Head of caudate nucleus (tissue), 42 donors: ENCODE data around the gene YARS1.

Experiments used
- DNase-seq, 42 donors: peaks; one replicate each; pipeline versions ENCODE4 v3.0.0 to v3.0.0-alpha.2; 2020 to 2021; ENCODE audit warnings: mixed read lengths in 7 of 42
- intact Hi-C: fragments of 100-400 bp; cut with DNase I; formaldehyde crosslinking; loops from one replicate; pipeline ENCODE4 v1.15.0; 2022

The YARS1 gene

GRCh38 chr1:32755098-32755809 is 61.9 kb downstream of the YARS1 start:
- DNase-seq, result peak in 27 of 42 donors; percentile 10 to 73 (median 46)
- intact Hi-C loops, result no loop called here

GRCh38 chr1:32754317-32755097 is 62.7 kb downstream of the YARS1 start:
- DNase-seq, result peak in 40 of 42 donors; percentile 8 to 66 (median 40)

GRCh38 chr1:32753532-32754316 is 63.4 kb downstream of the YARS1 start:
- peak in 41 of 42 donors; percentile 14 to 84 (median 69) for DNase-seq
- intact Hi-C loops, result no loop called here

More at GRCh38 chr1:32754317-32755097, 62.7 kb downstream of the YARS1 start:
- intact Hi-C loops, result no loop called here

- no peak for DNase-seq
- intact Hi-C loops, result no loop called here
Measured at GRCh38 chr1:32749771-32750170, 67.4 kb downstream of the YARS1 start.

- no peak for DNase-seq
- intact Hi-C loops, result no loop called here
Measured at GRCh38 chr1:32749332-32749731, 67.8 kb downstream of the YARS1 start.

- intact Hi-C loops, result no loop called here
- DNase-seq, result no peak
Measured at GRCh38 chr1:32748926-32749325, 68.2 kb downstream of the YARS1 start.

- intact Hi-C loops, result no loop called here
- no peak for DNase-seq
Measured at GRCh38 chr1:32748348-32748747, 68.8 kb downstream of the YARS1 start.

GRCh38 chr1:32746130-32746529 is 71.0 kb downstream of the YARS1 start:
- DNase-seq, result no peak
- intact Hi-C loops, result no loop called here

GRCh38 chr1:32744071-32744425 is 73.1 kb downstream of the YARS1 start:
- DNase-seq, result no peak
- intact Hi-C loops, result no loop called here

- intact Hi-C loops, result no loop called here
- no peak for DNase-seq
Measured at GRCh38 chr1:32743380-32744070, 73.6 kb downstream of the YARS1 start.

GRCh38 chr1:32742956-32743355 is 74.2 kb downstream of the YARS1 start:
- DNase-seq, result no peak
- intact Hi-C loops, result no loop called here

- no peak for DNase-seq
- intact Hi-C loops, result no loop called here
Measured at GRCh38 chr1:32742199-32742947, 74.8 kb downstream of the YARS1 start.

- no peak for DNase-seq
- intact Hi-C loops, result no loop called here
Measured at GRCh38 chr1:32741413-32742198, 75.6 kb downstream of the YARS1 start.

- intact Hi-C loops, result no loop called here
- DNase-seq, result no peak
Measured at GRCh38 chr1:32741059-32741412, 76.1 kb downstream of the YARS1 start.

- intact Hi-C loops, result no loop called here
- DNase-seq, result no peak
Measured at GRCh38 chr1:32736812-32737791, 80.1 kb downstream of the YARS1 start.

- intact Hi-C loops, result no loop called here
- no peak for DNase-seq
Measured at GRCh38 chr1:32733582-32734321, 83.4 kb downstream of the YARS1 start.
